Measurements from ENCODE around the gene CAMK1D.
"Not testable (repeated sequence)": the region's sequence is repeated elsewhere in the genome, so short reads cannot be mapped to it uniquely, and the experiment has no call there.

CAMK1D gene

DNA sequence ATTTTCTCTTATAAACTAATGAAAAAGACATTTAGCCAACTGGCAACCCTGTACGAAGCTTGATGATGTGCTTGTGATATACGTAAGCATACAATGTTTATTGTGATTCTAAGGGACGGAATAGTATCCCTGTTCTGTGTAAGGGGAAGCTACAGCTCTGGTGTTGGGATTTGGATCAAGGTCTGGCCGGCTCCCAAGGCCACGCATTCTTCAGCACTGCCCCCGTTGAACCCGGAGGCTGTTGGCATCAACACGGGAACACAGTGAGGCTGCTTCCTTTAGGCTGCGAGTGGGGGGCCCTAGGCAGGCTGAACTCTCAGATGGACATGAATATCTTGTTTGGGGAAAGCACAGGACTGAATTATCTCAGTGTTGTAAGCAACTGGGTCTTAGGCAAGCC is 180.6 kb downstream of the CAMK1D start:
- DNase-seq = no peak

DNA sequence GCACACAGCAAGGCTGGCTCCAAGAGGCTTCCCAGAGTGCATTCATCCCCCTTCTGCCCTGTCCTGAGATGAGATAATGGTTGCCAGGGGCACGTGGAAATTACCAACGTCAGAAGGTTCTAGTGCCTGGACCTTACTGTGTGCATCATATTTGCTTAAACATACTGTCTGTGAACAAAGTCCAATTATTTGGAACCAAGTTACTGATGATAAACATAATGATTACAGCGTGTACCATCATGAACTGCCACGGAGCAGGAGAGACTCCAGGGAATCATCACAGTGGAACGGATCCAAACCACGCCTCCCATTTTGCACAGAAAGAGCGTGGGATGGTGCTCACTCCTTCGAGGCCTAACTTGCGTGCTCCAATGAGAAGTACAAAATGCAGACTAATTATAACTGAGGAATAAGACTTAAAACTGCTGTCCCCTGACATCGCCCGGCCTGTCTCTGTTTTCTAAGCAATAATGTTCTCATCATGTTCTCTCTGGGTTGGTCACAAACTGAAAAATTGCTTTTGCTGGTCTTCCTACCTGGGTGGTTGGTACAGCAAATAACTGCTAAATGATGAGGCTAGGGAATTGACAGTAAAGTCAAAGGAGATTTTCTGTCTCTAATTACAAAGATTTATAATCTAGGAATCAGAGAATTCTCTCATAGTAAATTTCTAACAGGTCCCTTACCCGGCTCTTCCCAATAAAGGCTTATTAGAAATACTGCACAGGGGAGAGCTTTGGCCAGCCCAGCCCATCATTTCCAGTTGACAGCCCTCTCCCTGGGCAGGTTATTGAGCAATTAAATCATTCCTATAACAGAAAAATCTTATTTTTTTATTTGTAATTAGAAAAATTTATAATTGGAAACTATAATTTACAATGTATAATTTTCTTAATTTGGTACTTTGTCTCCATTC is 182.2 kb downstream of the CAMK1D start:
- no peak for DNase-seq

DNA sequence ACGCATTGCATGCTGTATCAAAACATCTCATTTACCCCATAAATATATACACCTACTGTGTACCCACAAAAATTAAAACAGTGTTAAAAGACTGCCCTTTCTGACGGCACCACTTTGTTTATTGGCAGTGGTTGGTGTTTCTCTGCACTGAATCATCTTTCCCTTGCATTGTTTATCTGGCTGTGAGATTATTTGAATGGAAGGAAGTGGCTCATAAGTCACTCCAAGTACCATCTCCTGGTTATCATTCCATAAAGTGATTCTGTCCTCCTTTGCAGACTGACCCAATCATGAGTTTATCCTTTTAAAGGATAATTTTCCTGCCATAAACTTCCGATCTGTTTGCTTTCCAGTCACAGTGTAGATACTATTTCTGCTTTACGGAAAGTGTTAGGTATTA is 183.8 kb downstream of the CAMK1D start:
- no peak for DNase-seq

DNA sequence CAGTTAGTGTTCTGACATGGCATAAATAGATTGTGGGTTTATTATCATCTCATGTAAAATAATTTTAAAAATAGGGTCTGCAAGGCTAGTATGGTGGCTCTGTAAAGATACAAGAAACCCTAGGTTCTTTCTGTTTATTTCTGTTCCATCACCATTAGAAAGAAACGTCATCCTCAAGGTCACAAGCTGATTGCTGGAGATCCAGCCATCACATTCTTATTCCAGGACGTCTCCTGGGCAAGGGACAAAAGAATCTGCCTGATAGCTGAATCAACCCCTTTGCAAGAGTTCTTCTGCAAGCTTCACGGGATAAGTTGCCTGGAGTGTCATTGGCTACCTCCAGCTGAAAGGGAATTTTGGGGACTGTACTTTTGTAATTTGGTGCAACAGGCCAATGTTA is 184.4 kb downstream of the CAMK1D start:
- no peak for DNase-seq

DNA sequence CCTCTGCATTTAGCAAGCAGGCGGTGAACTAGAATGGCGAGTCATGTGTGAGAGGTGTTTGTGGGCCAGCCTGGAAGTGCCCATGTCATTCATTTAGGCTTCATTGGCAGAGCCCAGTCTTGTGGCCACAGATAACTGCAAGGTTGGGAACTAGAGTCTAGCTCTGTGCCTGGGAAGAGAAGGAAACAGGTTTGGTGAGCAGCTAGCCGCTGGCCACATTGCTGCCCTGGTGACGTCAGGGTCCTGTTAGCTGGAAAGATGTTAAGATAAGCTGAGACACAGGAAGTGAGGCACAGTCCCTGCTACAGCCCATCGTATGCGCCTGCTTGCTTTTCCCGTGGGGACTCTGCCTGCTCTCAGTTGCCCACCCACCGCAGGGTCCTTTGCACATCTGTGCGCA is 185.5 kb downstream of the CAMK1D start:
- DNase-seq = no peak

DNA sequence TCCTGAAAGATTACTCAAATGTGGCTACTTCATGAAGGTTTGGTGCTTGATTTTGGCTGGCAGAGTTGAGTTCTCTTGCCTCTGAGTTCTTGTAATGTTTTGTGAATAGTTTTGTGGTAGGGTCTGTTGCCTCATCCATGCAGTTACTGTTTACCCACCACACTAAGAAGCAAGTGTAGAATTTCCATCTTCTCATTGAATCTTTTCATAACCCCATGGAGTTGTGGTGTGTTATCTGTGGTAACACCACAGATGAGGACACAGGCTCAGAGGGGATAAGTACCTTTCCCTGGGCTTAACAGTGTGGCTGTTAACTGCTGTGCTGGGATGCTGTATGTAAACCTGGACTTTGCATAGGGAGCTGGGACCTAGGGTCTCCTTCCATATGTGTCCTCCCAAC is 186.3 kb downstream of the CAMK1D start:
- DNase-seq = no peak

DNA sequence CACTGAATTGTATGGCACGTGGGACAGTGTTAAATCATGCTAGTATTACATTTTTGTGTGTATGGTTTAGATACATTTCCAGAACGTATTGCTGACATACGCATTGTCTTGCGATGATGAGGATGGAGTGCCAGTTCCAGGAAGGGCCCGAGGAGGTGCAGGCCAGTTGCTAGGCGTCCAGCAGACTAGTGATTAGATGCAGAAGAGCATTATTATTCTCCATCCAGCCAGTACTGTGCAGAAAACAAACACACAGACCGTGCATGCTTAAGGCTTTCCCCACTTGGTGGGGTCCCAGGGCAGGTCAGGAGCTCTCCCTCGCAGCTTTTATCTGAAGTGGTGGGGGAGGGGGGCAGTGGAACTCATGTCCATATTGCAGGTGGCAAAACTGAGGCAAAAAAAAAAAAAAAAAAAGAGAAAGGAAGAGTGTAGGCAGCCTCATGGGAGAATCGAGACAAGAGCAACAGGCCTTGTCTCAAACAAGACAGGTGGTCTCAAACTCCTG is 189.2 kb downstream of the CAMK1D start:
- no peak for DNase-seq

DNA sequence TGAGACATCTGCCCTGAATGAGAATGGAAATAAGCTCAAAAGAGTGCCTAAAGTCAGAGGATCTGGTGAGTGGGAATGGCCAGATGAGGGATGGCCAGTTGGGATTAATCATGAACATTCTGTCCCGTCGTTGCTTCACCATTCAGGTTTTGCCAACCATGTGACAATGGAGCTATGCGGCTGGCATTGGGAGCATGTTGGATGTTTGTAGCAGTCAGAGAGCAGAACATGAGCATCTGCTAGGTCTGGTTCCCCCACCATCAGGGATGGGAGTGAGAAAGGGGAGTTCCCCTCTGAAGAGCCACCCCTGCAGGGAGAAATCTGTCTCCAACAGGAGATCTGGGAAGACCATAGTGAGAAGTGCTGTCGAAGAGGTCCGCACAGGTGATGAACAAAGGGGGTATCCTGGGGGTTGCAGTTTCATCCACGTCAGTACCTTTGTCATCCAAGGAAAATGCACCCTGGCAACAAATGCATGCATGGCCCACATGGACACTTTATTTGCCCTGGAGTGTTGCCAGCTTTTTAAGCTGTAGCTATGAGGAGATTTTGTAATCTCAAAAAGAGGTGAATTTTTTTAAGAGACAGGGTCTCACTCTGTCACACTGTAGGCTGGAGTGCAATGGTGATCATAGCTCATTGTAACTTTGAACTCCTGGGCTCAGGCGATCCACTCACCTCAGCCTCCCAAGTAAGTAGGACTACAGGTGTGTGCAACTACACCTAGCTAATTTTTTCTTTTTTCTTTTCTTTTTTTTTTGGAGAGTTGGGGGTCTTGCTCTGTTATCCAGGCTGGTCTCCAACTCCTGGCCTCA is 190.2 kb downstream of the CAMK1D start:
- no peak for DNase-seq

DNA sequence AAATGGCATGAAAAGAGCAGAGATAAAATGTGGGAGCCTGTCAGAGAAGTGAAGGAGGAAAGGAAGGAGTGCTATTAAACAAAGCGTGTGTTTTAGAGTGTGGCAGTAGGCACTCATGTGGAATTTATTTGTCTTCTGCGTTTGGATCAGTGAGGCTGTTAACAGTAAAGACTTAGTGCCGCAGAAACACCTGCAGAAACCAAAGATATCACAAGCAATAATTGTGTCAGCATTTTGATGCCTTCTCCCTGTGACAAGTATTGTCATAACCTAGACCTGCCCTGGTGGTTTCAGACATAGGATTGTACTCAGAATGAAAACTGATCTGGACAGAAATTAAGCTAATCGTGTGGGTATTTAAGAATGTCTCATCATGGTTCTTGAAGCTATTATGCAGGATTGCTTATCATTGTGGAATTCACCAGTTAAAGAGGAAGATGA is 191.0 kb downstream of the CAMK1D start:
- no peak for DNase-seq

DNA sequence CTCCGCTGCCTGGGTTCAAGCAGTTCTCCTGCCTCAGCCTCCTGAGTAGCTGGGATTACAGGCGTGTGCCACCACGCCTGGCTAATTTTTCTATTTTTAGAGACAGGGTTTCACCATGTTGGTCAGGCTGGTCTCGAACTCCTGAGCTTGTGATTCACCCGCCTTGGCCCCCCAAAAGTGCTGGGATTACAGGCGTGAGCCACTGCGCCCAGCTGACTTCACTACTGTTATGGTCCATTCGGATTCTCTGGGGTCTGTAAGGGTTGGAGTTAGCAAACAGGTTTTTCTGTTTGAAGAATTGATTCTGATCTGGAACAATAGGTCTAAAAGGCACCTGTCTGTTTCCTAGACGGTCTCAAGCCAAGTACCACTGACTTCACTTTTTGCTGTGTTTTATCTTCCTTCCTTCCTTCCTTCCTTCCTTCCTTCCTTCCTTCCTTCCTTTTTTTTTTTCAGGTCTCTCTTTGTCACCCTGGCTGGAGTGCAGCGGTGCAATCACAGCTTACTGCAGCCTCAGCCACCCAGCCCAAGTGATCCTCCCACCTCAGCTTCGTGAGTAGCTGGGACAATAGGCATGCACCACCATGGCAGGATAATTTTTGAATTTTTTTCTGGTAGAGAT is 192.2 kb downstream of the CAMK1D start:
- no peak for DNase-seq

DNA sequence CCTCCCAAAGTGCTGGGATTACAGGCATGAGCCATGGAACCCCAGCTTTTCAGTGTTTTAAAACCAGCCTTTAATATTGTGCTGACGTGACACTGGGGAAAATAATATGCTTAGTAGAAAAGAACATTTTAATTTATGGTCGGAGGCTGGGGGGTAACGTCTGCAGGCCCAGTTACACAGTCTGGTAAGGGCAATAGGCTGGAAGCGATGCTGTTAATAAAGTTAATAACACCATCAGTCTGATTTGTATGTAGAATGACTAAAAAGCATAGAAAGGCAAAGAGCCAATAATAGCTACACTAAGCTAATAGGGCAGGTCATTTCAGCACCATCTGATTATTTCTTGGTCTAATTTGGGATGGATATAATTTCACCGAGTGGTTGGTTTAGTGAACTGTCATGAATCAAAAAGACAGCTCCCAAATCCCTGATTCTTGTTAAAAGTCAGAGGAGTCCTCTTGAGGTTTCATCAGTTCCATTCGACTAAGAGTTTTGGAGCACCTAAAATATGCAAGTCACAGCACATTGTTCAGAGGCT is 192.9 kb downstream of the CAMK1D start:
- no peak for DNase-seq

DNA sequence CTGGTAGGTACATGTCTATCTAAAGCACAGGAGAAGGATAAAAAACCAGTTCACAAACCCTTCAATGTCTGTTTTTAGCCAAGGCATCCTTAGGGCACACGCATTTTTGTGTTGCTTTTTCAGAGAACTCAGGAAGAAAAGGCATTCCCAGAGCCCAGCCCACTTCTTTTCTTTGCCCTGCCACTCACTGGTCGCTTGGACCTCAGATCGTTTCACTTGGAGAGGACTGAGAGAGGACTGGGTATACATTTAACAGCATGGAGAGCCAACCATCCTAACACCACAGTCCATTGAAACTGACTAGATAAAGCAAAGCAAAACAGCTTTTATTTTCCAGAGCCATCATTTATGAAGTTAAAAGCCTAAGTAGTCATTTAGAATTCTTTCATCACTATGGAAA is 194.2 kb downstream of the CAMK1D start:
- no peak for DNase-seq

DNA sequence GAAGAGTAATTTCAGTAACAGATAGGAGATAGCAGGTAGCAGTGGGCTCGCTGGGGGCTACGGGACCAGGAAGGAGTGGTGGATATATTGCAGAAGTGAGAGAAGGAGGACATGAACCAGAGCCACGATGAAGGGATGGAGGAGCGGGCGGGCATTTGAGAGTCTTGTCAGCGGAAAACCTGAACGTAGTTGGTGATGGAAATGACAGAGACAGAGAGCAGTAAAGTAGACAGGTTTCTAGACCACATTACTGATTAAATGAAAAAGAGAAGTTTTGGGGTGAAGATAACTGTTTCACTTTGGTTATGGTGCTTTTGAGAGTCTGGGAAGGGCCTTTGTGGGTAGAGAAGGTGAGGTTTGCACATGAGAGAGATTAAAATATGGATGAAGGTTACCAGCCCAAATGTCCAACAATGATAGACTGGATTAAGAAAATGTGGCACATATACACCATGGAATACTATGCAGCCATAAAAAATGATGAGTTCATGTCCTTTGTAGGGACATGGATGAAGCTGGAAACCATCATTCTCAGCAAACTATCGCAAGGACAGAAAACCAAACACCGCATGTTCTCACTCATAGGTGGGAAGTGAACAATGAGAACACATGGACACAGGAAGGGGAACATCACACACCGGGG is 196.9 kb downstream of the CAMK1D start:
- DNase-seq = not testable (repeated sequence)

DNA sequence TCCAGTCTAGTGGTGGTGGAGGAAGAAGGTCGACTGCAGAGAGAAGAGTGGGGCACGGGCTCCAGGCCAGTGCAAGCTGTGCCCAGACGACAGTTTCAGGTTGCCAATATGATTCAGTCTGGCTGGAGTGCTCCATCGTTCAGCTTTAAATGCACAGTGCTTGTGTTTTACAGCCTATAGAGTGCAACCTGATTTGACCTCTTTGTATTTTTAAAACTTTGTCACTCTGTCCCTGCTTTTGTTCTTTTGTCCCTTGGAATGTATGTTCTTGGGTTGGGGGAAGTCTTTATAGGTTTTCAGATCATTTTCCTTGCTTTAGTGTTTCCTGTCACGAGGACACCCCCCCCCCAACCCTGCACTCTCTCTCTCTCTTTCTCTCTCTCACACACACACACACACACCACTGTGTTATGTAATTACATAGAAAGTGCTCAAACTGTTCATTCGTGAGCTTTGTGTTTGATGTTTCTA is 198.0 kb downstream of the CAMK1D start:
- DNase-seq = no peak

DNA sequence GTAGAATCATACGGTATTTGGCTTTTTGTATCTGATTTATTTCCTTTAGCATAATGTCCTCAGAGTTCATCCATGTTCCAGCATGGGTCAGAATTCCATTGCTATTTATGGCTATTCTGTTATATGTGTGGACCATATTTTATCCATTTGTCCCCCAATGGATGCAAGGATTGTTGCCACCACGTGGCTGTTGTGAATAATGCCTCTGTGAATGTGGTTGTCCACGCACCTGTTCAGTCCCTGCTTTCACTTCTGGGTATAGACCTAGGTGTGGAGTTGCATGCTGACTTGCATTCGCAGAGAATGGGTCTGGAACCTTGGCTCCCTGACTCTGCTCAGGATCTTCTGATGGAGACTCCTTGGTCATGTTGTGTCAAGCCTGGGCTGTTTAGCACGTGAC is 199.9 kb downstream of the CAMK1D start:
- DNase-seq = no peak

DNA sequence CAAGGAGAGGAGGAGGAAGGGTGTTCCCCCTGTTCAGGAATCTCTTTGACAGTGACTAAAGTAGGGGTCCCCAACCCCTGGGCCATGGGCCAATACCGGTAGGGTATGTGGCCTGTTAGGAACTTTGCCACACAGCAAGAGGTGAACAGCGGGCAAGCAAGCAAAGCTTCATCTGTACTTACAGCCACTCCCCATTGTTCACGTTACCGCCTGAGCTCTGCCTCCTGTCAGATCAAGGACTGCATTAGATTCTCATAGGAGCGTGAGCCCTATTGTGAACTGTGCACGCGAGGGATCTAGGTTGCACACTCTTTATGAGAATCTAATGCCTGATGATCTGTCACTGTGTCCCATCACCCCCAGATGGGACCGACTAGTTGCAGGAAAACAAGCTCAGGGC is 201.6 kb downstream of the CAMK1D start:
- no peak for DNase-seq

DNA sequence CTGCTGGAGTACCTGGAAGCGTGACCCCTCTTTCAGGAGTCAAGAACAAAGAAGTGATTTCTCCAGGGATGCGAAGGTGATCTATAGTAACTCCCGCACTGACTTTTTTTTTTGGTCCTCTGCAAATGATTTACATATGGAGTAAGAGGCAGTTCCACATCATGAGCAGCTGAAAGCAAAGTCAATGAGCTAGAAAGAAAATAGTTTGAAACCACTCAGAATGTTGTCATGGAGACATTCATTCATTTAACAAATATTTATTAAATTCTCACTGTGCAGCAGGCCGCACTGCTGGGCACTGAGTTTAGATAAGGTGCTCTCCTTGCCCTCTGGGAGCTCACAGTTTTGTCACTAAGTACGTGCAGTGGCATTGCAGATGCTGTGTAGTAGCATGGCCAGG is 206.7 kb downstream of the CAMK1D start:
- DNase-seq = no peak

DNA sequence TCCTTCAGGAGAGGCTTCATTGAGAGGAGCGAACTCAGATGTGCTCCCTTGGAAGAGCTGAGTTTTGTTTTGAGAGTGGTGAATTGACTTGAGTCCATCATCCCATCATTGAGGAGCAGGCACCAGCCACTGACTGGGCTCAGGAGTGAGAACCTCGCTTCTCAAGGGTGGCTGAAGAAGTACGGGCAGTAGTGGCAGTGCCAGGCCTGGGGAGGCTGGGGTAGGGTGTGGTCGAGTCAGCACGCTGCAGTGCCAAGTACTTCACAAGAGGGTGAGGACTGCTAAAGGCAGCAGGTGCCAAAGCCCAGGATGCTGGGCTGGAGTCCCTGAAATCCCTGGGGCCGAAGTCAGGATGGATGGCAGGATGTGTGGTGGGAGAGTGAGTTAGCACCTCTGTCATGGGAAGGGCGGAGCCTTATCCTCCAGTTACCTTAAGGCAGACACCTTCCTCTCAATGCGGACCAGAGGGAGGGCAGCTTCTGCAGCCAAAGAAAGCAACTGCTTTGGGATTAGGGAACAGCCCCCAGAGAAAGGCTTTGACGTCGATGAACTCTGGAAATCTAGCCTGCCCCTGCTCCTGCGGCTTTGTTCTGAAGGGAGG is 210.3 kb downstream of the CAMK1D start:
- DNase-seq = no peak

DNA sequence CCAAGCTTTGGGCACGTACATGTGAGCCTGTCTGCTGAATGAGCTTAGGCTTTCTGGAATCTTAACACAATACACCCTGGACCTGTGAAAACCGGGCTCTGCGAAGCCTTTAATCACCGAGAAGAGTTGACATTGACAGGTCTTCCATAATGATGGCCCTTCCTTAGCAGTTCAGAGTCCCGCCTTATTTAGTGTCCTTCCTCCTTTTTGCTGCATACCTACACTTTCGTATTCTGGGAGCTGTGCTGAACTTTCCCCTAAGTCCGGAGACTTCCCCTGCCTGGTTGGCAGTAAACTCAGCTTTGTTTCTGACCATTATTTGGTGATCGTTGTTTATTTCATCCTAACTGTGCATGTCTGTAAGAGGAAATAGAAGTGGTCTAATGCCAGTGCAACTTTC is 212.0 kb downstream of the CAMK1D start:
- no peak for DNase-seq

DNA sequence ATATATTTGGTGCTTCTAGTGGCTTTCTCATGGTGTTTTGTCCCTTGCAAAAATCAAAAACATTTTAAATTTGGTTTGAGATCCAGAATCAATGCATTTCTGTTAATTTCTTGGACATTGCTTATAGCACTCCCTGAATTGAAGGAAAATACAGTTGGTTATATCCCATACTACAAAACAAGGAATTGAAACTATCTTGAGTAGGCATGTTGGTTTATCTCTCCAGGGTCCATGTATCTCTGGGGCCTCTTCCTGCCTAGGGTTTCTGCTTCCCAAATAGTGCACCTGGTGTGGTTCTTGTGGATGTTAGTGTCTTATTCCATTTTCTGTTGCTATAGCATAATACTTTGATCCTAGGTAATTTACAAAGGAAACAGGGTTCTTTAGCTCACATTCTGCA is 212.4 kb downstream of the CAMK1D start:
- DNase-seq = no peak

DNA sequence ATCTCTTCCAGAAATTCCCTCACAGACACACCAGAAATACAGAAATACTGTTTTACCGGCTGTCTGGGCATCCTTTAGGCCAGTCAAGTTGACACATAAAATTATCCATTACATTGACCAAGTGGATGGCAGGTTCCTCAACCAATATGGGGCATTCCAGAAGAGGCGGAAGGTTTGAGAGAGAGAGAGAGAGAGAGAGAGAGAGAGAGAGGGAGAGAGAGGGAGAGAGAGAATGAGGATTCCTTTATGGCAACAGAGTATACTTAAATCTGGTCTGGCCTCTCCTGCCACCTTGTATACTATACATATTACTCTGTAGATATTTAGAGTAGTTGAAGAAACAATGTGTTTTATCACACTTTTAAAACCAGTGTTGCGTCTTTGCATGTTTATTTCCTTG is 214.1 kb downstream of the CAMK1D start:
- no peak for DNase-seq

DNA sequence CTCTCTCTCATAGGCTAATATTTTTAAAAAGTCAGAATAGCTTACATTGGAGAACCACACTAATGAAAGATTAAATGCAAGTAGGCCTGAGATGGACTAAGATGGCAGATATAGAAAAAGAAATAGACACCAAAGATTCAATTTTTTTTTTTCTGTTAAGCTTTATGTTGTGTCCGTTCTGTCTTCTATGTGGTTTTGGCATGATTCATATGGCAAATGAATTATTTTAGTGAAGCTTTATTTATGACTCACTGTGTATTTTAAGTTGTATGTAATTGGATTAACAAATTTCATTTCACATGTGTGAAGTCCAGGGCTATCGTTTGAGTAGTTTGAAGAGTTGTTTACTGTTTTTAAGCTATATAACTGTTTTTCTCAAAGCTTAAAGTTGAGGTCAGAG is 214.8 kb downstream of the CAMK1D start:
- no peak for DNase-seq
